HG02798 (cell line): ENCODE data around the gene PHYHIPL.

Source experiments
- ATAC-seq: cut with Tn5 transposase; IDR thresholded peaks from one replicate; pipeline ENCODE4 v1.9.1; 2021; ENCODE audit warnings: mild to moderate bottlenecking; ENCODE audit not compliant: unreplicated experiment, poor library complexity

Gene PHYHIPL

DNA sequence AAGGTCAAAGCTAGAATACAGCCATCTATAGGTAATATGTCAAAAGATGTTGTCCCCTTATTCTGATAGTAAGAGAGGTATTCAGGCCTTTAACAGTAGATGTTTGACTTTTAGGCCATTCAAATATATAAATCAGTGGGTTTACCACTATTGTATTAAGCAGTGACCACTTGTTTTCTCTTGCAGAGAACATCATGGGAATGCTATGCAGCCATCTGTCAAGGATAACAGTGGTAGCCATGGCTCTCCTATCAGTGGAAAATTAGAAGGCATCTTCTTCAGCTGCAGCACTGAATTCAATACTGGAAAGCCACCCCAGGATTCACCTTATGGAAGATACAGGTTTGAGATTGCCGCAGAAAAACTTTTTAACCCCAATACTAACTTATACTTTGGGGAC, 68.4 kb downstream of the PHYHIPL start:
- ATAC-seq: no peak

DNA sequence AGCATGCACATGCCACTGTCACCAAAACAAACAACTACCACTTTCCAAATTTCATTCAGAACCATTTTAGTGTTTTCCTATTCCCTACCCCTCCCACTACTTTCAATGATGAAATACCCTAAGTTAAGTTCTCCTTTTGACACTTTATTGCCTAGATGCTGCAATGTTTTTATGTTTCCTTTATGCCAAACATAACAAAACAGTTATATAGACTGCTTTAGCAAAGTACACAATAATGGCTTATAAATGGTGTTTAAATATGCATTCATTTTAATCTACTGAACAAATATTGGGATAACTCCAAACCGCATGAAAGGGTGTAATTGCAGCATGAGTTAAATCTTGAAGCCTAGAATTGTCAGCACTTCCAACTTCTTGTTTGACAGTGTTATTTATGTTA, 69.2 kb downstream of the PHYHIPL start:
- ATAC-seq: no peak

DNA sequence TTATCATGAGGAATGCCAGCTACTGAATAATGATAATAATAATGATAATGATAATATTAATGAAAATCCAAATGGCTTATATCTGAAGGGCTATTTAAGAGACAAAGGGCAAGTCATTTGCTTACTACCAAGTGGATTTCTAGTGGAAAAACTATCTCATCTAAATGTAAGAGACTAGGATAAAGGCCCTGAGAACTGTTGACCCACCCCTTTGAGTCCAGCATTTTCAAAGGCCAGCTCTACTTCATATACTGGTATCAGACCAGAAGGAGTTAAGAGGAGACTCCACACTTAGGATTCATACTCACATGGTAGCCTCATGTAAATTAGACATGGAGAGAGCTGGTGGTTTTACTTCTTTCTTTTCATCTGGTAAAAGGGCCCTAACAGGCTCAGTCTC, 76.0 kb downstream of the PHYHIPL start:
- no peak for ATAC-seq

DNA sequence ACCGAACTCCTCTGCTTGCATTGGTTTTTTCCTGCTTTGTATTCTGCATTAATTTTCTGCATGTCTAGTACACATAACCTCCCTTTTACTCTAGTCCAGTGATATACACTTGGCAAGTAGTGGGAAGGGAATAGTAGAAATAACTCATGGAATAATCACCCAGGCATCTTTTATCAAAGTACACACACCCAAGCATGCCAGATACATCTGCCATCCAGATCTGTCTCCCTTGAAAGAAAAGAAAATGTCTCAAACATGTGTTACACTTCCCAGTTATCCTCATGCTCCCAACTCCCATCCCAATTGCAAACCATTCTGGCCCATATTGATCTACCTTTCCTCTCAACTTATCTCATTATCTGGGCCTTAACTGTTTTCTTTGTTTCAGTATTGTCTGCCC, 79.0 kb downstream of the PHYHIPL start:
- ATAC-seq: no peak

DNA sequence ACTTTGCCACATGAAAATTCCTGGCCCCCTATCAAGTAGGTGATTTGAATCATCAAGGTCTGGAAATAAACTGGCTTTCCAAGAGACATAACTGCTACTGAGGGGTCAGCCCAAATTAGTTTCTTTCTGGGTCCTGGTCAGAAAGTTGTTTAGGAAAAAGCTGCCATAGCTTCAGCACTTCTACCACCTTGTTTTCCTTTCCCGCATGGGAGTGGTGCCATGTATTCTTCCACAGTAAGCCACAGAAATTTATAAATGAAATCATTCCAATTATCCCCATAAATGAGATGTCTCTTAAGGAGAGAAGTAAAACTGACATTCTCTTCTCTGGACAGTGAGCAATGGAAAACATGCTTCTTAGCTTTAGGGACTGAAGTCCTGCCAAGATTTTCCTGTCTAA, 80.8 kb downstream of the PHYHIPL start:
- no peak for ATAC-seq

DNA sequence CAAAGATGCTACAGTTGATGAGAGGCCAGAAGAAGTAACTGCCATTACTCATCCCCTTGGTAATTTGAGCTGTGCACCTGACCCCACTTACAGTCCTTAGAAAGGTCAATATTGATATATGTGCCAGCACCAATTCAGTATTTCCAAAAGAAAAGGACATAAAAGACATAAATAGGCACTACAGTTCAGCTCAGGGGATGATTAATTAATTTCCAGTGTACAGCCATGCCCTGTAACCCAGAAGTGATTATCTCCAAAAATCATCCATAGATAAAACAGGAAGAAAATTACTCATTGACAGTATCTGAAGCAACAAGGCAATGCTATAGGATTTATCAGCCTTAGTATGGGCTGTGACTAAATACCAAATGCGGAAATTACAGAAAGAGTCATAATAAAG, 82.4 kb downstream of the PHYHIPL start:
- no peak for ATAC-seq

DNA sequence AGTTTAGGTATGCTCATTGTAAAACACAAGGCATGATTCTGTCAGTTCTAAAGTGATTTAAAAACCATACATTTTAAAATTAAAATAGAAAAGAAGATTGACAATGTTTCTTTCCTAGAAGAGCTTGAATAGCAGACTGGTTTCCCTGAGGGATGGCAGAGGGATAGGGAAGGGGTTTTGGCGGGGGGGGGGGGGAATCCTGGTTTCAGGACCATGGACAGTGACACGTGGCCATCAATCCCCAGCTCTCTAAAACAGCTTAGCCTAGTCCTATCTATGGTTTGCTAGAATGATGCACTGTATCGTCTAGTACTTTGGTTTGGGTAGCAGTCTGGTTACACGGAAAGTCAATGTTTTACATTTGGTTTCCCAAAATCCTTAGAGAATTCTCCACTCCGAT, 88.7 kb downstream of the PHYHIPL start:
- no peak for ATAC-seq

DNA sequence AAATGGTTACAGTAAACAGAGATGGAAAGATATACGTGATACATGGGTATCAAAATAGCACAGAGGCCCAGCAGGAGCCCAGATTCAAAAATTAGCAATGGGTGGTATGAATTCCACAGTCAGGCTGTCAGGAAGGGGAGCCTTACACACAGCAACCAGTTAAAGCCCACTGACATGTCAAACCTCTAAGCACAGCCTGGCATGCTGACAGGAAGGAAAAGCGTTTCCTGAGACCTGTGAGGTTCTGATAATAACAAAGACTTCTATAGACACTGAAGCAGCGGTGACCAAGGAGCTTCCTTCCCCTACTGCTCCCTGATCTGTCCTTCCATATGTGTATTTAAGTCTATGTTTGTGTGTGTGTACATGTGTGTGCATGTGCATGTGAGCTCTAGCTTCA, 89.9 kb downstream of the PHYHIPL start:
- ATAC-seq: no peak

DNA sequence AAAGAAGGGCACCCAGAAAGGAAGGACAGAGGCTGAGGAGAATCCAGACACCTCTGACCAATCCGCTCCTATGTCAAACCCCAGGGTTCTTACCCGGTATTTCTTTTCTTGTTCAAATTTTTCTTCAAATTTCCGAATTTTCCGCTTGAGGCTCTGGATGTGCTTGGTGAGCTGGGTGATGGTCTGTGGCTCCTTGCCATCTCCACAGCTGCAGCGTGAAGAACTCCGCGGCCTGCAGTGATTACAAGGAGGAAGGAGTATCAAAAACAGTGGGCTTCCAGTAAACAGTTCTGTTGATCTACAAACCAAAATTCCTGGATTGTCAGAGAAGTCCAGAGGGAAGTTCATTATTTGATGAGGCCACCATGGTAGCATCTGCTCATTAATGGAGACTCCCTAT, 92.0 kb downstream of the PHYHIPL start:
- no peak for ATAC-seq

DNA sequence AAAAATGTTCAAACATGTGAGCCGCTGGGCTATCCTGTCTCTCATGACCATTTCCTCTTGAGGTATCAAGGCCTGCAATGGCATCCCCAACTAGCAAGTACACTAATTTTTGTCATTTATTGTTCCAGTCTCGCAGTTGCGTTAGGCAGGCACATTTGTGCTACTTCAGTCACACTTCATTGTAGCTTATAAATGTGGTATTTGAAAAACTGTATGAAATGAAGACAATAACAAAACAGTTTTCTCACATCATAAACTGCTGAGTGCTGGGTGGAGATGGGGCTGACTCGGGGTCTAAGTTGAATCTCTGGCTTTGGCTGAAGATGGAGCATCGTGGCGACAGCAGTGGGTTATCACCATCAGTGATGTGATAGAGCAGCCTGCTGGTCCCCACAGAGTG, 93.2 kb downstream of the PHYHIPL start:
- no peak for ATAC-seq

DNA sequence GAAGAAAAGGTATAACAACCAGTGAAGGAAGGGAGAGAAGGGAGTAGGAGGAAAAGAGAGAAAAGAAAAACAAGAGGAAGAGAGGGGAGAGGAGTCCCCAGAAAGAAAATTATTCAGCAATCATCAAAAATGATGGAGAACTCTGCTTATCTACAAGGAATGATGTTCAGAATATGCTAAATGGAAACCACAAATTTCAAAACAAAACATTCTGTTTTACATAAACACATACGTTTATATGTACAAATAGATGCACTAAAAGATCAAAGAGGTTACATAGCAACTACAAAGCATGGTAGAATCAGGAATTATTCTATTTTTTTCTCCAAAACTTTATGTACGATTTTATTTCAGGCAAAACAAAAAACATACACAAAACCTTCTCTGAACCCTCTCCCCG, 94.0 kb downstream of the PHYHIPL start:
- ATAC-seq: no peak

DNA sequence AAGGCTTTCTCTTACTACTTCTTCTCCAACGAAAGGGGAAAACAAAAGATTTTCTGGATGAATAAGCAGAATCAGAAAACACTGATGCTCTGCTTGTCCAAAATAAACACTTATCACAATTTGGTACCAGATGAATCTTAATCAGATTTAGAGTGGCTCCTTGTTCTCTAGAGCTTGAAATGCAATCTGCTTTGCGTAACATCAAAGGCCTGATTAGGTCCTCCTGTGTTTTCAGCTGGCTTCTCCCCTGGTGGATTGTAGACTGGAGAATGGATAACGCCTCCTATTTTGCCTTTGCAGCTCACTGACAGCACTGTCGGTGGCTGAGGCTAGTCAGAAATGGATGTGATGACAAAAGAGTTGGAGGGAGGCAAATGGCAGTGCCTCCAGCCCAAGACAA, 94.7 kb downstream of the PHYHIPL start:
- ATAC-seq: no peak

DNA sequence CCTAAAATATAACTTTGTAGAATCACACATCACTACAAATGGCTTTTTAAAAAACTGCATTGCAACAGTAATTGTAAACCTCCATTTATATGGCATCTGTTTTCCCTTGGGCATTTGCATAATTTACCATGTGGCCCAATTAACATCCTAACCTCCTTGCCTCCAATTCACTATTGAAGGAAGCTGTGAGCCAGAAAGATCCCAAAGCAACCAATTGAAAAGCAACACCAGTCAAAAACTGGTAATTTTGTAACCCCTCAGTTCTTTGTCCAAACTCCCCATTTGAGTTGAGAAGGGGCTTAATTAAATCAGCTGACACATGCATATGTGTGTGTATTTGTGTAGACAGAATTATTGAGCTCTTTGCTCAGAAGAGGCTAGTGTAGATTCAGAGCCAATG, 95.6 kb downstream of the PHYHIPL start:
- ATAC-seq: no peak

DNA sequence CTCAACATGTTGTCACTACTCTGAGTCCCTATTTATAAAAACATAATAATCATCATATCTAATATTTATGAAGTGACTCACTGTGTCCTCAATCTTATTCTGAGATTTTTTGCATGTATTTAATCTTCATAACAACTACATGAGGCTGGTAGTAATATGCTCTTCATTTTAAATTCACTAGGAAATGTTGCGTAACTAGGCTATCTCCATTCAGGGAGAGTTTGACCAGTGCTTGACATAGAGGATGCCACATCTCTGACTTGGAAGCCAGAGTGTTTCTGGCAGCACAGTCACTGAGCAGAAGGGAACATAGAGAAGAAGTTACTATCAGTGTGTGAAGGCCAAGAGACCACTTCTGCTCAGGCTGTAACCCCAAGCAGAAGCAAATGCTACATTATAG, 97.0 kb downstream of the PHYHIPL start:
- no peak for ATAC-seq

DNA sequence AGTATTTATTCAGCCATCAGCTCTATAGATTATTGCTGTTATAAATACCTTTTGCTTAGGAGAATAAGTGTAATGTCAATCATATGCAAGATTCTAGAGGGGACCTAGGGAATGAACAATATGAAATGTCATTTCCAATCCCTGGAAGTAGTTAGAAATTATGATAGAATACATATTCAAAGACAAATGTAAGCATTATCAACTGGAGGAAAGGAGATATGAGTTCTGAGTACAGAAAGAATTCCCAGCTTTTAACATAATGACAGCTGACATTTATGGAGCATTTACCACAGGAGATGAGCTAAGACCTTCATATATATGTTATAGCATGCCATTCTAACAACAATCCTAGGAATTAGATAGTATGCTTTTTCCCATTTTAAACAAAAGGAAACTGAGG, 99.7 kb downstream of the PHYHIPL start:
- no peak for ATAC-seq

DNA sequence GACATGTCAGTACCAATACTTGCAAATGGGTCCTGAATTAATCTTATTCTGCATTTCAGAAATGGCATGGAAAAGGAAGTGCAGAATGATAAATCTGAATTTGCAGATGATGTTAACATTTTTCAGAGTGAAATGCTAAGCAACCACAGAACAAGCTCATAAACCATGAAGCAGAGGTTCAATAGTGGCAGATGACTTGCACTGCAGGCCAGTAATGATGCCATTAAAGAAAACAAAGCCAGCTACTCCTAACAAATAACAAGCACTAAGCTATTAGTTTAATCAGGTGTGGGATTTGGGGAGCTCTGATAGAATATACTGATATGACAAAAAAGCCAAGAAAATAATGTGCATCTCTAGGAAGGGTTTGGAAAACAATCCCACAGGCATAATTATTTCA, 100.5 kb downstream of the PHYHIPL start:
- no peak for ATAC-seq

DNA sequence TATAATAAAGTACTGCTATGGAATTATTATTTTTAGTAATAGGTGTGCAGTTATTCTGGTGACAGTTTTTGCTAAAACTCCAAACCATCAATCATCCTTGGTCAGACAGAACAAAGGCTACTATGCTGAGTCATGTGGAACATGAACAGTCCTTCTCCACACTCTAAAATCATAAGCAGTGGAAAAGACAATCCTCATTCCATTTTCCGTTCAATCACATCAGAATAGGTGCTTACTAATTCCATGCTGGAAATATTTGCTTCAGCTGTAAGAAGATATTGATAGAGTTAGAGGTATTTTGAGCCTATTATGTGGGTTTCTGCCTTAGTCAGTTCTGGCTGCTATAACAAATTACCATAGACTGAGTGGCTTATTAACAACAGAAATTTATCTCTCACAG, 103.0 kb downstream of the PHYHIPL start:
- no peak for ATAC-seq

DNA sequence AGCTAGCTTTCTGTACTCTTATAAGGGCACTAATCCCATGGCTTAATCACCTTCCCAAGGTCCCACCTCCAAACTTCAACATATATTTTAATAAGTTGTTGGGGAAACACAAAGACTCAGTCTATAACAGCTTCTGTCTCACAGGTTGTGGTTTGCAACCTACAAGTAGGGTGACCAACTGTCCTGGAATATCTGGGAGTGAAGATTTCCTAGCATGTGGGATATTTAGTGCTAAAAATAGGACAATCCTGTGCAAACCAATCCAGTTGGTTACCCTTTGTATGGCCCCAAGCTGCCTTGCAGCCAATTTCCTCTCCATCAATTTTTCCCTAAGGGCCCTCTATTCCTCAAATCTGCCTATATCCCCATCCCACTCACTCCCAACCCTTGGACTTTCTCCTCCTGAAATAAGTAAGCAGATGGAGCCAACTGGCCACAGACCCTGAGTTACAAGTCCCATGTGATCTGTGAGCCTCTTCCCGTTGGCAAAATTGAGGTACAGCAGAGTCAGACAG, 103.6 kb downstream of the PHYHIPL start:
- ATAC-seq: no peak

DNA sequence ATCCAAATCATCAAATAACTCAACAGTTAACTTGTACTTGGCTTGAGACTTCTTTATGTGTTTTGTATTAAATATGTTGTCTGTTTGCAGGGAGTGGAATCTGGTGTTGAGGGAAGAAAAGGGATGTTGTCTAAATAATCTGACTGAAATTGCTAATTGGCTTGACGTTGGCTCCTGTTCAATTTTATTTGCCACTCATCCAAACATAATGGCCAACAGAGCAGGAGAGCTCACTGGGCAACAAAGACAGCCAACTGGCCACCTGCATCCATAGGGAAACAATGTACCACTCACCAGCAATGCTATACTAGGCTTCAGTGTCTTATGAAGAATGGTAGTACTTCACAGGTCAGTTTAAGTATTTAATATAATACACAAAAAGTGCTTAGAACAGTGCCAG, 105.4 kb downstream of the PHYHIPL start:
- ATAC-seq: no peak

DNA sequence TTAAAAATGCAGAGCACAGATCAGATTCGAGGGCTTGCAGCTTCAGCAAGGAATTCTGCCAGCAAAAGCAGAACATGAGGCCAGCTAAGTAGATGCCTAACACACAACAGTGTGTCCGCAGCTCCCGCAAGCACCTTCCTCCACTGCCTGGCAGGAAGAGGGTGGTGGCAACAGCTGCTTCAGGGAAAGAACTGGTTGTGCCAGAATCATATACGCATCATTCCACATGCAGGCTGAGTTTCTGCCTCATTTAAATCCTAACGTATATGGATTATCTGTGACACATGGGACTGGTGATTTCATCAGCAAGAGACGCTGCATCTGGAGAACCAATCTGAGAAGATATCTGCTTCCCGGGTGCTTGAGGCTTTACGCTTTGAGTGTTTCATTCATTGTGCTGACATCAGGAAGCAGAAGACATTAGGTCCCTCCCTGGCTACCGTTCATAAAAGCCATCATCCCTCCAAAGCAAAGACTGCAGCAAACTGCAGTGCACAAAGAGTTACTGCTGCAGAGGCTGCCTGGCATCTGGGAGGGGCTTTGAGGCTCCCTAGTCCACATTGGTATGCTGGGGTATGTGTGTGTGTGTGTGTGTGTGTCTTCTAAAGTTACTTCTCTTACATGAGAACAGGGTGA, 107.1 kb downstream of the PHYHIPL start:
- no peak for ATAC-seq

DNA sequence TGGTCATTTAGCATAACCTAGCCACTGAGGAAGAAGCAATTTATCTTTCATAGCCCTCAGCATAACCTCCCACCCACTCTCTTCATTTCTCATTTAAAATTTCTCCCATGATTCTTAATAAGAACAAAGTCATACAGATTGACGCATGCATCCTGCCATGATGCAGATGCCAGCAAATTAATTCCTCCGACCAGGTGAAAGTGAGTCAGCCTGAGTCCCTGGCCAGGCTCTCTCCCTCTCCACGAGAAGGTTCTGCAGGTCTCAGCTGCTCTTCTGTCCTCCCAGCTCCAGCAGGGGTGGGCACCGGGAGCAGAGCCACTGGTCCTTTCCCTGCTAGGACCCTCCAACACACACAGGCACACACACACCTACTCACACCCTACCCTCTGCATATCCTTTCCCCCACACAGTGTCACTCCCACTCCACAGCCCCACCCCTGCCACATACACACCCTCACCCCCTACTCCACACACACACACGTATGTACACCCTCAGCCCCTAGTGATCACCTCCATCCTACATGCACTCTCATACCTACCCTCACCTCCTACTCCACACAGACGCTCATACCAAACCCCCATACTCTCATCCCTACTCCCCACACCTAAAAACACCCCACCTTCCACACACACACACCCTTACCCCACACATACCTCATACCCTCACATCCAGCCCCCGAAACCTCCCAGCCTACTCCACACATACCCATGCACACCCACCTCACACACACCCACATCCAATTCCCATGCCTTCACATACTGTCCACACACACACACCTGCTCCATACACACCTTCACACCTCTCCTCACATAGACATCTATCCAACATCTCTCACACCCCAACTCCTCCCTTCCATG, 107.9 kb downstream of the PHYHIPL start:
- ATAC-seq: no peak

DNA sequence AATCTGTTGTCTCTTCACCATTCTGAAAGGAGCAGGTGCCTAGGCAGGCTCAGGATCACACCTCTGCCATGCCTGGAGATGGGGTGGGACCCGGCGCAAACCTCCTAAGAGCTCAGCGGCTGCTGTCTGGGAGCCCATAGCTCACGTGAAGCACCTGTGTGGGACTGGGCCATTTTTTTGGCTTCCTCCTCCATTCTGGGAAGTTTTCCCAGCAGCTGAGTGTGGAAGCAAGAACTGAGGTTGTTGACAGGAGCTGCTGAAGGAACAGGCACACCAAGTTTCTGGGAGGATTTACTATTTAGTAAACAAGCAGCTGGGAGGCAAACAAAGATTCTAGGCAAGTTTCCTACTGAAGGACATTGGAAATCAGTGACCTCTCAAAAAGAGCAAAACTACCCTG, 108.6 kb downstream of the PHYHIPL start:
- no peak for ATAC-seq
